HG03342 (cell line): ENCODE results near the gene MYO9B.

Source experiments
- ATAC-seq: cut with Tn5 transposase; IDR thresholded peaks from one replicate; pipeline ENCODE4 v1.9.1; 2021; ENCODE audit warnings: mild to moderate bottlenecking, moderate library complexity; ENCODE audit not compliant: unreplicated experiment

MYO9B gene

DNA sequence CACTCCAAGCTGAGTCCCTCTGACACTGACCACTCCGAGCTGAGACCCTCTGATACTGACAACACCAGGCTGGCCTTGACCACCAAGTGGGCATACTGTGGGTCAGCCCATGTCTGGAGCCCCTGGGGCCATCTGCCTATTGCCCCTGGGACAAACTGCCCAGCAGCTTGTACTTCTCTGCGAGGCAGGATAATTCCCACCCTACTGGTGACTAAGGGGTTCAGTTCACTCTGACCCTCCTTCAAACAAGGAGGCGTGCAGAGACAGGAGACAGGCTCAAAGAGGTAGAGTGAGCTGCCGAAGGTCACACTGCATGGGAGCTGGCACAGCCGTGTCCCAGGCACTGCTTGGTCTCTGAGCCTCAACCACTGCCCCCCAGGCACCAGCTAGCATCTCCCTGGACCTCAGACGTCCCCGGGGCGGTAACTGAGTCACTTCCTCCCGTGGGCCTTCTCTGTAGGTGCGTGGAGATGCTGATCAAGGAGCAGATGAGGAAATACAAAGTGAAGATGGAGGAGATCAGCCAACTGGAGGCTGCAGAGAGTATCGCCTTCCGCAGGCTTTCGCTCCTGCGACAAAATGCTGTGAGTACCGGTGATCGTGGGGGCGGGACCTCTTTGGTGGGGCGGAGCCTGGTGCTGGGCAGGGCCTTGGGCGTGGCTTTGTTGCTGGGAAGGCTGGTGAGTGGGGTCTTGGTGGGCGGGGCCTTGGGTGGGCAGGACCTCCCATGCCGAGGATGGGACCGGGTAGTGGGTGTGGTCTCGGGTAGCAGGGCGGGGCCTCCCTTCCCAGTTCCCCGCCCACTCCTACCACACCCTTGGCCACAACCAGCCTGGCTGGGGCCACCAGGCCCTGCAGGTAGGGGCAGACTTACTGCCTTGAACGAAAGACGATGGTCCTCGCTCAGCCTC, 133.8 kb downstream of the MYO9B start:
- ATAC-seq, result no peak

GRCh38 chr19:17210296-17210695, 134.7 kb downstream of the MYO9B start:
- ATAC-seq, result no peak

DNA sequence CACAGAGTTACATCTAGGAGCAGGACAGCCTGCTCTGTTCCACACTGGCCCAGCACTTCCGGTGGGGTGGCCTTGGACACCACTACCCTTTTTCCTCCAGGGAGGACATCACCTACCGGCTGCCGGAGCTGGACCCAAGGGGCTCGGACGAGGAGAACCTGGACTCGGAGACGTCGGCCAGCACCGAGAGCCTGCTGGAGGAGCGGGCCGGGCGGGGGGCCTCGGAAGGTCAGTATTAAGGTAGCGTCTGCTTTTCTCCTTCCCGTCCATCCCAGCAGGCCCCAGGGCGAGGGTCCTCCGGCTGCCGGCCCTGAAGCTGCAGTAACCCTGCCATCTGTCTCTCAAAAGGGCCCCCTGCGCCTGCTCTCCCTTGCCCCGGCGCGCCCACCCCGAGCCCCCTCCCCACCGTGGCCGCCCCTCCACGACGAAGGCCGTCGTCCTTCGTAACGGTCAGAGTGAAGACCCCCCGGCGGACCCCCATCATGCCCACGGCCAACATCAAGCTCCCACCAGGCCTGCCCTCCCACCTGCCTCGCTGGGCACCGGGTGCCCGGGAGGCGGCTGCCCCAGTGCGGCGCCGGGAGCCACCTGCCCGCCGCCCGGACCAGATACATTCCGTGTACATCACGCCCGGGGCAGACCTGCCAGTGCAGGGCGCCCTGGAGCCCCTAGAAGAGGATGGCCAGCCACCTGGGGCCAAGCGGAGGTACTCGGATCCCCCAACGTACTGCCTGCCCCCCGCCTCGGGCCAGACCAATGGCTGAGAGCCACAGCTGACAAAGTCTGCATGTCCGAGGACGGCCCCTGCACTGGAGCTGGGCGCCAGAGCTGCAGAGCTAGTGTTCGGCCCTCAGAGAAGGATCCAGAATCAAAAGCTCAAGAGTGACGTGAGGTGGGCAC, 136.2 kb downstream of the MYO9B start:
- ATAC-seq, result no peak

DNA sequence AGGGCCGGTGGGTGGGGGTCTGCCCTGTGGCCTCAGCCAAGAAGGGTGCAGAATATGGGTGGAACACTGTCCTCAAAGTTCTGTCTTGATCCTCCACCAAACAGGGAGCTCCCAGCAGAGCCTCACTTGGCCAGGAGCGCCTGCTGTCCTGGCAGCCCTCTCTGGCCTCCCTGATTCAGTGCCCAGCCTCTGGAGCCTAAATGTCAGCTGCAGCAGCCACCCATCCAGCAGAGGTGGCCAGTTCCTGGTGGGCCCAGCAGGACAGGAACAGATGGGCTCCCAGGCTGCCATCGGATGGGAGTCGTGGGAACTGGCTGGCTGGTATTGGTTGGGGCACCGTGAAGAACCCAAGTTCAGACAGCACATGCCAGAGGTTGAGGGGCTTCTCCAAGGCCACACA, 137.8 kb downstream of the MYO9B start:
- no peak for ATAC-seq

GRCh38 chr19:17214508-17215126, 139.0 kb downstream of the MYO9B start:
- no peak for ATAC-seq

DNA sequence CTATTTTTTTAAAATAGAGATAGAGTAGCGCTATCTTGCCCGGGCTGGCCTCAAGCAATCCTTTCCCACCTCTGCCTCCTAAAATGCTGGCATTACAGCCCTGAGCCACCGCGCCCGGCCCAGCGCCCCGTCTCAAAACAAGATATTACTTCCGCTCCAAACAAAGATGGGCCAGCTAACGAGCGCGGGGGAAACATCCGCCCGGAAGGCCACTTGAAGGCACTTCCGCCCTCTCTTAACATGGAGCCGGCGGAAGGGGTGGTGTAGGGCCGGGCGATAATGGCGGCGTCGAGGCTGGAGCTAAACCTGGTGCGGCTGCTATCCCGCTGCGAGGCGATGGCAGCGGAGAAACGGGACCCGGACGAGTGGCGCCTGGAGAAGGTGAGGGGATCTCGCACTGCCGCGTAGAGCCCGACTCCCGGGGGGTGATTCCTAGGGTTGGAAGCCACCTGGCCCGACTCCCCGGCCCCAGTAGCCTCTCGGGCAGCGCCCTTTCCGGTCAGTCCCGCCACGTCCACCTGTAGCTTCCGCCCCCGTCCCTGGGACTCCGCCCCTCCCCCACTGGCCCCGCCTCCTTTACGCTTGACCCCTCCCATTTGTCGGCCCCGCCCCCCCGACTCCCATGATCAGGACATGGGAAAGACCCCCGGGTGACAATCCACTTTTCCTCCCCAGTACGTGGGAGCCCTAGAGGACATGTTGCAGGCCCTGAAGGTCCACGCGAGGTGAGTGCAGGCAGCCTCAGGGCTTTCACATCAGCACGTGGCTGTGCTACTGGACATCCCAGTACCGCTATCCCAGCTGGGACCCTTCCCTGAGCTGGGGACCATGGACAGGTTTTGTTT, 139.8 kb downstream of the MYO9B start, which contains the start of gene USE1:
USE1 (plus strand) TSS at position 231 of the 845 bp plus-strand sequence; CDS start at position 280, 49 bp downstream.
- peak; percentile 76 for ATAC-seq

- ATAC-seq, result no peak
Observed at GRCh38 chr19:17216058-17216670, 140.6 kb downstream of the MYO9B start.

GRCh38 chr19:17219286-17219685, 143.7 kb downstream of the MYO9B start:
- ATAC-seq, result no peak

DNA sequence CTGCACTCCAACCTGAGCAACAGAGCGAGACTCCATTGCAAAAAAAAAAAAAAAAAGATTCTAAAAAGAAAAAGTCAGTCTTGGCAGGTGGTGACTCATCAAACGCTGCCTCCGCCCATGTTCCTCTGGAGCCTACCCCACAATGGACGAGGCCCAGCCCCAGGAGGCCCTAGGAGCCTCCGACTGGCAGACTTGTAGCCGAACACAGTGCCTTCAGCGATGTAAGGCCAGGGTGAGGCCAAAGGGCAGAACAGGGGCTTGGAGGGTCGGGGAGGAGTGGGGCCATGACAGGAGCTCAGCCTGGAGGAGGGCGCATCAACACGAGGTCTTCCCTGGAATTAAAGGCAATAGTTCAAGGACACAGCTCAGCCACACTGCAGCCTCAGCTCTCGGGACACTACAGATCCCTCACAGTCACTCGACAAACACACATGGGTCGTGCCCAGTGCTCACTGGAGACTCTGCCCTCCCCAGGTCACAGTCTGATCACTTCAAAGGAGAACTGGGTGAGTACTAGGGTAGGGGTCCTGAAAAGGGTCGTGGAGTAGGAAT, 144.7 kb downstream of the MYO9B start:
- no peak for ATAC-seq

- ATAC-seq, result no peak
Observed at GRCh38 chr19:17225053-17225452, 149.5 kb downstream of the MYO9B start.

DNA sequence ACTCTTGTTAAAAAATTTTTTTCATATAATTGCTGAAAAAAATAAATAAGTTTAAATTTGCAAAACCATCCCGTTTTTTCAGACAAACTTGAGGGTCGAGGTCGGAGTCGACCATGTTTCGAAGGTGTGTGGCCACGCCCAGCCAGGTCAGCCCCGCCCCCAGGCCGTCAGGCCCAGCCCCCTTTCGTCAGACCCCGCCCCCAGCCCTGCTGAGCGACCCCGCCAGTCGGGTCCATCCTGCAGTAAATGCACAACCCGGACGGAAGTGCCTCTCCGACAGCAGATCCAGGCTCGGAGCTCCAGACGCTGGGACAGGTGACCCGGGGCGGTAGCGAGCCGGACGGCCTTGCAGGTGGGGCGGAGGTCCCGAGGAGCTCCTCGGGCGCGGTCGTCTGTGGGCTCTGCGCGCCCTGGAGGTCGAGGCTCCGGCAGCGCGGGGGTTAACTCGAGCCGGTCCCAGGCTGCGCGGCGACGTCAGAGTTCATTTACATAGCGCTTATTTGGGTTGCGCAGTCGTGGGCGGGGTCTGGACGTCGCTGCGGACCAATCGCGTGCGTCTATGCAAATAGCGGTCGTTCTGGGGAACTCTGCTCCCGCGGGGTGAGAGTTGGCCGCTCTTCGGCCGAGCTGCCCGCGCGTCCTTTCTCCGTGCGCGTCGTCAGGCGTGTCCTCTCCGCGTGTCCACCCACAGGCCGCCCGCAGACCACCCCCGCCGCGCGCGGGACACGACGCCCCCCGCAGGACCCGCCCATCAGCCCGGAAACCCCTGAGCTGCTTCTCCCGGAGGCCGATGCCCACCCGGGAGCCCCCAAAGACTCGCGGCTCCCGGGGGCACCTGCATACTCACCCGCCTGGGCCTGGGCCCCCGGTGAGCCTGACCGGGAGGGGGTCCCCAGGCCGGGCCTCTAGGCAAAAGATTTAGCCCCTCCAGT, 150.7 kb downstream of the MYO9B start, which contains the start of gene OCEL1:
OCEL1 (plus strand) TSS at position 225 of the 932 bp plus-strand sequence; CDS start at position 247, 22 bp downstream.
- peak; percentile 87 for ATAC-seq

GRCh38 chr19:17227798-17228367, 152.3 kb downstream of the MYO9B start:
- no peak for ATAC-seq

DNA sequence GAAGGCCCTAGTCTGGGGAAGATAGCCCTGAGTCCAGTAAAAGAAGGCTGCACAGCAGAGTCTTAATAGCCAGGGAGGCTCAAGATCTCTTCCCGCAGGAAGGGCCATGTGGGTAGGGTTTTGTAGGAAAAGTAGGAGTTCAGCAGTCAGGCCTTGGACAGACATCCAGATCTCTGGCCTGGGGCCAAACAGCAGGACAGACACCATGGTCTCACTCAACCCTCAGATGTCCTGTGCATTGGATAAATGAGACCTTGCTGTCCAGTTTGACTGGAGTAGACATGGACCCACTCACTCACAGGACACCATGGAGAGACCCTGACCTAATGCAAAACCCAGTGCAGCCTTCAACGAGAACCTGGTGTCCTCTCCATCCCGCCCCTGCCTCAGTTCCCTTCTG, 154.3 kb downstream of the MYO9B start:
- no peak for ATAC-seq

- ATAC-seq, result no peak
Observed at GRCh38 chr19:17232258-17232657, 156.7 kb downstream of the MYO9B start.

DNA sequence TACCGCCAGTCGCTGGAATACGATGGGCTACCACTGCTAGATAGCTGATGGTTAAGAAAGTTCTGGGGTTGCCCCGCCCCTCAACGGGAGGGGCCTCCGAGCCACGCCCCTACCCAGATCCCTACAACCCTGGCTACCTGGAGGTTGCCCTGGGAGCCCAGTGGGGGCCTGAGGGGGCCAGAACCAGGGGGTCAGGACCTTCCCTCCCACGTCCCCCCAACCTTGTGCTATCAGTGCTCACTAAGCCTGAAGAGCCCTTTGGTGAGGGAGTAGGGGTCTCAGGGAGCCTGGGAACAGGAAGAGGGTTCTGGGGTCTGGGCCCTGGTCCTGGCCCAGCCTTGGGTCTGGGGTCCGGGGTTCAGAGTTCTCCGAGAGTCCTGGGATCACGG, 159.3 kb downstream of the MYO9B start:
- ATAC-seq, result peak; percentile 47

GRCh38 chr19:17235300-17235970, 159.9 kb downstream of the MYO9B start:
- no peak for ATAC-seq

- ATAC-seq, result no peak
Observed at GRCh38 chr19:17235971-17236777, 160.6 kb downstream of the MYO9B start.
